Tongue (tissue), 2 donors: ENCODE results near the gene PRTFDC1. TPM values are rescaled to one million over a fixed set of nuclear protein-coding genes. Genes with fewer than 3 reads are reported as not detected.

ENCODE experiments used
- DNase-seq: peaks from one replicate; pipeline ENCODE4 v3.0.0-alpha.2; 2015
- total RNA-seq: library from RNA; depleted of rRNA; stranded (reverse); fragments of >200 nt; gene quantifications from one replicate; pipeline ENCODE4 v1.2.3, GENCODE V29; 2014

The PRTFDC1 gene
- total RNA-seq, 1 donor from 2014 or later, result 15.4 TPM

GRCh38 chr10:24902400-24902728 lies 50.0 kb downstream of the PRTFDC1 start:
- DNase-seq, result no peak

DNA sequence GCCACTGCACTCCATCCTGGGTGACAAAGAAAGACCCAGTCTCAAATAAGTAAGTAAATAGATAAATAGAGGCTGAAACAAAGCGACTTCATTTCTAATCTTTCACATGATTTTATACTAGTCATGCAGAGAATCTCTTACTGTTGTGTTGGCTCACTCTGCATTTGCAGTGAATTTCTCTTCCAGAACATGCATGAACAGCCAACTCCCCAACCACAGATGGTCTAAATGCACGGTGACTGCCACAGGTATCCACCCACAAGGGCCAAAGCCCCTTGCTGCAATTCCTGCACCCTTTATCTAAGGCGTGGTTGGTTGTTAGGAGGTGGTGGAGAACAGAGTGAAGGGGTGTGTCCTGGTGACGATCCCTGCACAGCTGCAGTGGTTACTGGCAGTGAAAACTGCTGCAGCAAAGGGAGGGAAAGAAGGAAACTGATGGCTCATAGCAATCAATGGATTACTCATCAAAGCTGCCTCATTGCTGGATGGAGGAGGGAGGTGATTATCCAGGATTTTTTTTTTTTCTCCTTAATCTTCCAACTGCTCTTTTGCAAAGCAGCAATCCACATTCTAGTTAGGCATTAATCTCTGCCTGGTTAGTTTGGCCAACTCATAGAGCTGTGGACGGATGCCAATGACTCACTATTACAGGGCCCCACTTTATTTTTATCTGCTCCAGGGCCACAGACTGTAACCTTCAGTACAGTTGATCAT lies 50.6 kb downstream of the PRTFDC1 start:
- peak; percentile 57 for DNase-seq

DNA sequence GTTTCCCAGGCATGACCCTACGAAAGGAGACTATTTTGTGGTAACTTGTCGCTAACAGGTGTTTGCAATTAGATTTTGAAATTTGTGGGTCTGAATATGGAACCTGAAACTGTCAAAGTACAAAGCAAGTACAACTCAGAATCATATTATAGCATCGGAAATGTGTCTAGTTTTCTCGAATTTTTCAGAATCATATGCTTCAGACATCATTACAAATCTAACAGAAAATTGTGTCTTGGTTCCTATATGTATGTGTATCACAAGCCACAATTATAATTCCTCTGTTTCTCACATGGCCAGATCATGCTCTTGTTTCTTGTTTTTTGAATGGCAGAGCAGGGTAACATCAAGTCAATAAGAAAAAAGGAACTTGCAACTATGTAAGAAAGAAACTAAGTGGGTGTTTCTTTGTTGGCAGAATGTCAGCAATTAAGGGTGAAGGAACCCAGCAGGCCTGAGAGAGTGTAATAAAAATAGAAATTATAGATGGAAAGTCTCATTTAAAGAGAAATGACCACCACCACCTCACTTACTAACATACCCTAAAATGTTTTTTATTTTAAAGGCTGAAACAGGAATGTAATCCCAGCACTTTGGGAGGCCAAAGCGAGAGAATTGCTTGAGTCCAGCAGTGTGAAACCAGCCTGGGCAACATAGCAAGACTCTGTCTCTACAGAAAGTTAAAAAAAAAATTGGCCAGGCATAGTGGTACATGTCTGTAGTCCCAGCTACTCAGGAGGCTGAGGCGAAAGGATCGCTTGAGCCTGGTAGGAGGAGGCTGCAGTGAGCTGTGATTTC lies 51.3 kb downstream of the PRTFDC1 start:
- peak; percentile 55 for DNase-seq

DNA sequence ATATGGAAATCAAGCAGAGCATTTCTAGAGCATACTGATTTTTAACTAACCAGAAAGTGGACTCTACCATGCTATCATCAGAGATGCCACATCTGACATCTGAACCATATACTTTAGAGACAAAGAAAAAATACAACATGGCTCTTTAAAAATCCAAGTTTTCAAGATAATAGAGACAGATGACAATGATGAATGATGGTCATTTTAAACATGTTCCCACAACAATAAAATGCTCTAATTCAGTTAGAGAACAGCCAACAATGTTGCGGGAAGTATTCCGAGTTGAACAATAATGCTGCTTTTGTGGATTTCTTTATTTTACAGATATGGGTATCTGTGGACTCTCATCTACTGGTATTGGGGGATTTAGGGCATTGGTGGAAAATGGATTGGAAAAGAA lies 52.8 kb downstream of the PRTFDC1 start:
- no peak for DNase-seq

DNA sequence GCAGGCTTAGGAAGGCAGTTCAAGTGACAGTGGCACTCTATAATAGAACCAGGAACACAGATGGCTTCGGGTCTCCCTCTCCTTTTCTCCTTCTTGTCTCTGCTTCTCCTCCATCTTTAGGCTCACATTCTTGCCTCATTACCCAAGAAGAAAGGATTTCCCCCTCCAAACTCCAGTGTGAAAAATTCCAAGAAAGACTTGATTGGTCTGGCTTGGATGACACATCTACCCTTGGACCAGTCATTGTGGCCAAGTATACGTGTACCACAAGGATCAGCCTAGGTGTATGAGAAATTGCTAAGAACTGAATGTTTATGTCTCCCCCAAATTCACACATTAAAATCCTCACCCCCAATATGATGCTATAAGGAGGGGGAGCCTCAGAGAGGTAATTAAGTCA lies 53.9 kb downstream of the PRTFDC1 start:
- DNase-seq, result no peak

DNA sequence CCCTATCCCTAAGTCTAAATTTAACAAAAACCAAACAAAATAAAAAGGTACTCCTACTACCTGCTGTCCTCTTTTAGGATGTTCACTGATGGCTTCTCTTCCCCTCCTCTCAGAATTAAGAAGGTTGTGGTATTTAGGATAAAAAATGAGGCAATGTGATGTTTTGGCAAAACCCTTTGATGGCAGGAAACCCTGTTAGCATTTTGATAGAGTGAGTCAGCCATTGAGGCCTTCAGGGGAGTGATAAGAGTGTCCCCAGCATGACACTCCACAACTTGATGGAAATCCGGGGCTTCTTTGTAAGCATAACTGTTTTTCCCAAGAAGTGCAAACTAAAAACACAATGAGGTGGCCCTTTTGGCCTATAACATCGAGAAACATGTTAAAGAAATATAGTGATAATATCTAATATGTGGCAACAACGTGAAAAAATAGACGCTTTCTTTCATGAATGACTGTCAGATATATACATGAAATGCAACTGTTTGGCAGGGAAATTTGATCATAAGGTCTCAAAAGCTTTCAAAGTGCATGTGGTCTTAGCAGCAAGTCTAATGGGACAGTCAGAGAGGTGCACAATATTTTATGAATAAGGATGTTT lies 55.0 kb downstream of the PRTFDC1 start:
- no peak for DNase-seq

DNA sequence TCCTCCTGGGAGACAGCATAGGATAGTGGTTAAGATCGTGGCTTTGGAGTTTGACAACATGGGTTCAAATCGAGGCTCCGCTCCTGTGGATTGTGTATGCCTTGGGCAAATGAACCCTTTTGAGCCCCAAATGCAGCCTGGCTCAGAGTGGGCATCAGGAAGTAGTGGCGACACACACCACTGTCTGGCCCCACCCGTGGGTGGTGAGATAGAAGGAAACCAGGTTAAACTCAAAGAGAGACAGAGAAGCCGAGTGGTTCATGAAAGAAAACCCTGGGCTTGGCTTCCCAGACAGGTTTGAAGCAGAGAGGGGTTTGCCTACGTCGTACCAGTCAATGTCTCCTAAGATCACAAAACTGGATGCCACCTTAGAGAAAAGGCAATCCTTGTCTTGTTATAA lies 57.7 kb downstream of the PRTFDC1 start:
- DNase-seq, result no peak

GRCh38 chr10:24894309-24894708 lies 58.1 kb downstream of the PRTFDC1 start:
- no peak for DNase-seq

DNA sequence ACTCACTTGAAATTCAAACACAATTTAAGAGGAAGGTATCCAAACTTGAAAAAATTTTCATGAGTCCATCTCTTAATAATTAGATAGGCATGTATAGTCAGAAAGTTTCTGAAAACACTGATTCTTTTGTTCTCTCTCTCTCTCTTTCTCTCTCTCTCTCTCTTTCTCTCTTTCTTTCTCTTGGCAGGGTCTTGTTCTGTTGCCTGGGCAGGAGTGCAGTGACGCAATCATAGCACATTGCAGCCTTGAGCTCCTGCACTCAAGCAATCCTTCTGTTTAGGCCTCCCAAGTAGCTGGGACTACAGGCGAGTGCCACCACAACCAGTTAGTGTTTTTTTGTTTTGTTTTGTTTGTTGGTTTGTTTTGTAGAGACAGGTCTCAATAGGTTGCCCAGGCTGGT lies 59.3 kb downstream of the PRTFDC1 start:
- no peak for DNase-seq

DNA sequence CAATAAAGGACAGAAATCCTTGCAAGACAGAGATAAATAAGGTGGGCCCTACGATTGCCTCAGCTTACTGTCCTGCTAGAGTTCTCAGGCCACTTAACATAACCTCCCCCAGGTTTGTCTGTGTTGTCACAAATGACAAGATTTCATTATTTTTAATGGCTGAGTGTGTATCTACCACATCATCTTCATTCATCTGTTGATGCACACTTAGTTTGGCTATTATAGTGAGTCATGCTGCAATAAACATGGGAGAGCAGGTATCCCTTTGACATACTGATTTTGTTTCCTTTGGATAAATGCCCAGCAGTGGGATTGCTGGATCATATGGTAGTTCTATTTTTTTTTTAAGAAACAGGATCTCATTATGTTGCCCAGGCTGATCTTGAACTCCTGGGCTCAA lies 60.6 kb downstream of the PRTFDC1 start:
- no peak for DNase-seq

DNA sequence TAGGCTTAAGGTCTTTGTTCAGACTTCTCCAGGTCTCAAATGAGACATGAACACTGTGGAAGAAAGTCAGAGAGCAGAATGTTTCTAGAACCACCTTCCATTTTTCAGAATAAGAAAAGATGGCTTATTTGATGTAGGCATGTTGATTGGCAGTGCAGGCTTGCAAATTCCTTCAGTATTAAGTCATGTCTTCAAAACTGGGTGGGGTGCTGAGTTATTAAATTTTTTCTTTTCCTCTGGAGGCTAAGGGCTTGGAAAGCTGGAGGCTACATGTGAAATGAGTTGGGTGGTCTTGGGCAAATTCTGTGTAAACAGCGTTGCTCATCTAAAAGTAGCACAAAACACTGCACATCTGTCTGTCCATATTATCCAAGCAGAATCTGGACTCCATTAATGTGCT lies 62.8 kb downstream of the PRTFDC1 start:
- no peak for DNase-seq

DNA sequence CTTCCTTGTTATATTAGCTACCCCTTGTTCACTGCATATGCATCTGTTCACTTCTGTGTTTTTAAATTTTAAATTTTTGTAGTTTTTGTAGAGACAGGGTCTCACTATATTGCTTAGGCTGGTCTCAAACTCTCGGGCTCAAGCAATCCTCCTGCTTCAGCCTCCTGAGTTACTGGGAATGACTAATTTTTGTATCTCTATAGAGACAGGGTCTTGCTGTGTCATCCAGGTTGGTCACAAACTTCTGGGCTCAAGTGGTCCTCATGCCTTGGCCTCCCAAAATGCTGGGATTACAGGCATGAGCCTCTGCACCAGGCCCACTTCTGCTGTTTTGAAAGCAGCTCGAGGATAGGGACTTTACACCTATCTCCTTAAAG lies 64.6 kb downstream of the PRTFDC1 start:
- no peak for DNase-seq

GRCh38 chr10:24886290-24886680 lies 66.1 kb downstream of the PRTFDC1 start:
- DNase-seq, result no peak

GRCh38 chr10:24885551-24886289 lies 66.7 kb downstream of the PRTFDC1 start:
- DNase-seq, result no peak

DNA sequence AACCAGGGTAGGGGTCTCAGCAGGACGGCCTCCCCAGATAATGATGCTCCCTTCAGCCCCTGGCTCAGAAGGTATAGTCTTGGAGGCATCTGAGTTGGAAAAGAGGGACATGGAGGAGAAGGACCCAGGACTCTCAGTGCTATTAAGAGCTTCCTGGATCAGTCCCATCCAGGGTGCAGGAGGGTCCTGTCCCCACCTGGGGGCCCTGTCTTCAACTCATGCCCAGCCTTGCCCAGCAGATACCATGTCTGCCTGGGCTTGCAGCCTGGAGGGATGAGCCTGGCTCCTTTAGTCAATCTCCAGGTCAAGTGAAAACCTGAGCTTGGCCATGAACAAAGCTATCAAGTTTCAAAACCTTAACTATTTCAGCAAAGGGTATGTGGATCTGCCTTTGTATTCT lies 67.6 kb downstream of the PRTFDC1 start:
- no peak for DNase-seq

GRCh38 chr10:24884316-24884715 lies 68.1 kb downstream of the PRTFDC1 start:
- DNase-seq, result no peak

- DNase-seq, result no peak
Measured at GRCh38 chr10:24883176-24883575, 69.2 kb downstream of the PRTFDC1 start.

DNA sequence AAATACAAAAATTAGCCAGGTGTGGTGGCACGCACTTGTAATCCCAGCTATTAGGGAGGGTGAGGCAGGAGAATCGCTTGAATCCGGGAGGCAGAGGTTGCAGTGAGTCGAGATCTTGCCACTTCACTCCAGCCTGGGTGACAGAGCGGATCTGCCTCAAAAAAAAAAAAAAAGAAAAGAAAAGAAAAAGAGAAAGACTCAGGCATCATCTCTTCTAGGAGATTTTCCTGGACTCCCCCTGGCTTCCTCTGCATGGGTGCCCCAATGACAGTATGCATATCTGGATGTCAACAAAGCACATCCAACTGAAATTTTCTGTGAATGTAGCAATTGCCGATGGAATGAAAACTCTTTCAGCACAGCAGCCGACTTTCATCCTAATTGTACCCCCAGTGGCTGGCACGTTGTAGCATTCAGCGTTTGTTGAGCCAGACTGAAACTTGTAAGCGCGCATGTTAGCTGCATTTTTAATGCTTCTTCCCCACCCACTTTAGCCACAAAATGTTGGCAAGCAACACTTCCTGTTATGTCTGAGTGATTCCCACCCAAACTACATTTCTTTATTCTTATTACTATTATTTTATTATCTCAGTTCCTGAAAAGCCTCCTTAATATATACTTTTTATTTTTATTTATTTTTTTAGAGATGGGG lies 70.2 kb downstream of the PRTFDC1 start:
- no peak for DNase-seq

GRCh38 chr10:24879861-24880260 lies 72.5 kb downstream of the PRTFDC1 start:
- no peak for DNase-seq

DNA sequence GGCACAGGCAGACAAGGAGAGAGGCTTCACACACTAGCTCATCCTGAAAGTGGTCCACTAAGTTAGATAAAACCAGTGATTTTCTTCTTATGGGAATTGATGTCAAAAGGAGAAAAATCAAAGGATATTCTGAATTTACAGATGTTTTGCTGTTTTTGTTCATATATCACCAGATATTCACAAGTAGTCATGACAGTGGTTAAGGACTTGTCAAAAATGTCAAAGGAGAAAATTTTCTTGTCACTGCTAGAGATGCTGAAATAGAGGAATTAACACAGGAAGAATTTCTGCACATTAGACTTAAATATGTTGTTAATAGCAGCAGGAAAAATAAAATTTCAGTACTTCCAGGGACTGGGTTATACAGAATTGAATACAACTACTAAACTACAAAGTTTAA lies 78.3 kb downstream of the PRTFDC1 start:
- no peak for DNase-seq

DNA sequence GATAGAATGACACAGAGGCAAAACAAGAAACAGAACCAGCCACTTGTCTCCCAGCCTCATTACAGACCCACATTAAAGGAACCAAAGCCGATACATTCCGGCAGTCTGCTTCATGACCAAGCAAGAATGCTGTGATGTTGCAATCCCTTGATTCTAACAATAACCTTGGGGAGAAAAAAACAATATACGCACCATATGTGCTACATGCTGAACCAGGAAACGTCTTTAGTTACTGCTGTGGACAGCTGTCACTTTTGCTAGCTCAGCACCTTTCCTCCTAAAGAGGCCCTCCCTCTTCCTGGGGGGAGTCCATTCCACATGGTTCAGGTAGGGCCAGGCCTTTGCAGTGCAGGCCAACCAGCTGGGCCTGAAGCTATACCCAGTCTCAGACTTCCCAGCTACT lies 79.1 kb downstream of the PRTFDC1 start:
- DNase-seq, result peak; percentile 59

GRCh38 chr10:24872790-24873182 lies 79.6 kb downstream of the PRTFDC1 start:
- no peak for DNase-seq
